Spleen (tissue), 11 donors: Measurements from ENCODE around the gene OR6N2. TPM values are rescaled to one million over a fixed set of nuclear protein-coding genes. Genes with fewer than 3 reads are reported as not detected.

Experiments
- DNase-seq: peaks from one replicate; pipeline ENCODE4 v3.0.0-alpha.2; 2020
- H3K27ac ChIP-seq, 8 donors: fragments of 200-600 bp; sonication (generic) in 7 of 8; 1 replicate in 4 of 8; 2 replicates in 4 of 8; pipeline versions ENCODE4 v1.5.0 to v1.8.0; 2016 to 2021; ENCODE audit warnings: inconsistent platforms in 4 of 8, mild to moderate bottlenecking in 4 of 8, moderate library complexity in 1 of 8
- H3K27me3 ChIP-seq, 7 donors: fragments of 200-600 bp; sonication (generic) in 6 of 7; replicated peaks in 1 of 7; 1 replicate in 4 of 7; 2 replicates in 3 of 7; pipeline versions ENCODE4 v1.5.0 to v1.8.0; 2016 to 2021; ENCODE audit warnings: inconsistent platforms in 3 of 7, mild to moderate bottlenecking in 1 of 7
- H3K36me3 ChIP-seq, 6 donors: fragments of 200-600 bp; sonication (generic) in 5 of 6; 1 replicate in 4 of 6; 2 replicates in 2 of 6; pipeline versions ENCODE4 v1.5.0 to v1.8.0; 2016 to 2021; ENCODE audit warnings: inconsistent platforms in 2 of 6
- H3K4me1 ChIP-seq, 6 donors: fragments of 200-600 bp; sonication (generic) in 5 of 6; 1 replicate in 3 of 6; 2 replicates in 3 of 6; pipeline versions ENCODE4 v1.5.0 to v1.8.0; 2016 to 2021; ENCODE audit warnings: inconsistent platforms in 3 of 6
- H3K4me3 ChIP-seq, 8 donors: fragments of 200-600 bp; sonication (generic) in 7 of 8; 1 replicate in 4 of 8; 2 replicates in 4 of 8; pipeline versions ENCODE4 v1.5.0 to v1.8.0; 2016 to 2021; ENCODE audit warnings: inconsistent platforms in 4 of 8, mild to moderate bottlenecking in 4 of 8, moderate library complexity in 2 of 8
- H3K9me3 ChIP-seq, 8 donors: fragments of 200-600 bp; sonication (generic) in 7 of 8; 1 replicate in 4 of 8; 2 replicates in 4 of 8; pipeline versions ENCODE4 v1.5.0 to v1.8.0; 2016 to 2021; ENCODE audit warnings: inconsistent platforms in 4 of 8
- CTCF ChIP-seq, 11 experiments: fragments of 200-600 bp in 7 of 11; fragments of 450-650 bp in 4 of 11; sonication (generic) in 4 of 11; IDR thresholded peaks in 8 of 11; conservative IDR thresholded peaks in 3 of 11; 1 replicate in 7 of 11; 2 replicates in 4 of 11; pipeline versions ENCODE4 v1.4.0 to v1.8.0; 2016 to 2021; ENCODE audit warnings: antibody characterized with exemption in 11 of 11, inconsistent platforms in 4 of 11, mild to moderate bottlenecking in 1 of 11
- POLR2A ChIP-seq, 3 donors: fragments of 450-650 bp; IDR thresholded peaks; one replicate each; pipeline ENCODE4 v1.5.1; 2017; ENCODE audit warnings: antibody characterized with exemption in 3 of 3, mild to moderate bottlenecking in 1 of 3
- POLR2AphosphoS5 ChIP-seq, 3 donors: sonication (generic); formaldehyde crosslinking; IDR thresholded peaks; one replicate each; pipeline ENCODE4 v1.5.1; 2017; ENCODE audit warnings: antibody characterized with exemption in 3 of 3
- WGBS, 5 donors: extraction: QIAGEN DNeasy Blood & Tissue Kit in 3 of 5; methylation state at CpG; one replicate each; pipeline versions ENCODE4 v1.1.5 to v1.1.7; 2013 to 2018; 5-methylcytosine and 5-hydroxymethylcytosine counted together
- intact Hi-C: fragments of 100-400 bp; cut with DNase I; formaldehyde crosslinking; loops from one replicate; pipeline ENCODE4 v1.15.0; 2023; ENCODE audit warnings: low total_unique reads
- polyA plus RNA-seq, 3 donors: library from polyadenylated mRNA; stranded (reverse); fragments of 200-250 nt; gene quantifications; one replicate each; pipeline ENCODE4 v1.2.1, GENCODE V29; 2013
- small RNA-seq, 4 donors: library from RNA; depleted of rRNA; stranded (forward); fragments of <200 nt; gene quantifications; one replicate each; pipeline ENCODE3, GENCODE V24; 2016
- total RNA-seq, 7 donors: library from RNA; depleted of rRNA in 3 of 7; stranded (reverse); fragments of >200 nt in 3 of 7; fragmentation: NEBNext Ultra II Directional in 4 of 7; extraction: Animal tissue kit (Norgen Biotek cat#: 25700) in 4 of 7; gene quantifications; one replicate each; pipeline versions ENCODE4 v1.1.0 to v1.2.1, GENCODE V29; 2016 to 2021
- donor health status: healthy with polysubstance abuse.
- donor health status: DM: no; HTN: no; CAD: no; lungs with moderate emphysema.
- donor health status: DM: no; HTN: no; CAD: no.
- donor health status: Bipolar disorder and iron deficiency.
- donor health status: healthy.
- donor health status: DM: no; HTN: no; CAD: no.
- donor health status: DM: yes; HTN: yes; CAD: no.

The OR6N2 gene
- total and polyA plus RNA-seq, 10 donors, result 0.47 TPM; not detected in 9

DNA sequence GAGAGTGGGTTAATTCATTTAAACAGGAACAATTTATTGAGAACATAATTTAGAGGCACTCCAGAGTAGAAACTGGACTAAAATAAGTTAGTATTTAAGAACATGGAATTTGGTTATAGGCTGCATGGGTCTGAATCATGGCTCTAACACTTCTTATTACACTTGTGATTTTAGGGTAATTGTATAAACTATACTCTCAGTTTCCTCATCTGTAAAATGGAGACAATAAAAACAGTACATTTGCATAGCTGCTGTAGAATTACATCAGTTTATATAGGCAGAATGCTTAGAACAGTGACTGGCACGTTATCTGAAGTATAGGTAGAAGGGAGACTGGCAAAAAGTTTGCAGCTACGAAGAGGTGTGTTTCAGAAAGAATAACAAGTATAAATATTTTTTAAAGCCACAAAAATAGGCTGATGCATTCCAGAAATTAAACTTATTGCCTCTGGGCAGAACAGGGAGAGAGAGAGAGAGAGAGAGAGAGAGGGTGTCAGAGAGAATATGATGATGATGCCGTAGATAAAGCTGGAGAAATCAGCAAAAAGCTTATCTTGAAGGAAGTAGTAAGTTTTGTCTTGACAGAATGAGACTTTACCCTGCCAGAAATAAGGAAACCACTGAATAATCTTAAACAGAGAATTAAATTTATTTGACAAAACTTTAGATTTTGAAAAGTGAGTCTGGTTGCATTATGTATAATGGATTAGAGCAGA lies 52.3 kb downstream of the OR6N2 start:
- intact Hi-C loops, result no loop called here
- WGBS, 5 donors, result 55 to 71% (median 64%) methylated on average over 3 of the region's 3 CpGs
- H3K36me3 ChIP-seq, result no peaks in the 10 kb centered on the region
- TF ChIP-seq POLR2A (IDR thresholded peaks at IDR 0.05), result no peak
- no peak for TF ChIP-seq POLR2AphosphoS5 (IDR thresholded peaks at IDR 0.05)
- no peak for TF ChIP-seq CTCF (IDR thresholded peaks at IDR 0.05 in 8 of 11, conservative IDR thresholded peaks at IDR 0.05 in 3 of 11)
- H3K27ac ChIP-seq, result no peak overlapping the region
- H3K27me3 ChIP-seq, result peaks cover 0 to 4% (median 0%) of the 10 kb centered on the region in 7 donors
- DNase-seq, result no peak
- H3K9me3 ChIP-seq, result no peaks in the 10 kb centered on the region
- no peak overlapping the region for H3K4me3 ChIP-seq
- no peaks in the 10 kb centered on the region for H3K4me1 ChIP-seq

GRCh38 chr1:158724442-158724841 lies 56.6 kb downstream of the OR6N2 start:
- intact Hi-C loops, result no loop called here
- WGBS, 5 donors, result 88 to 93% (median 91%) methylated on average over 5 of the region's 5 CpGs
- H3K27ac ChIP-seq, result no peak overlapping the region
- H3K9me3 ChIP-seq, result no peaks in the 10 kb centered on the region
- H3K4me3 ChIP-seq, result no peak overlapping the region
- no peak for TF ChIP-seq POLR2A (IDR thresholded peaks at IDR 0.05)
- no peak for TF ChIP-seq CTCF (IDR thresholded peaks at IDR 0.05 in 8 of 11, conservative IDR thresholded peaks at IDR 0.05 in 3 of 11)
- no peak for TF ChIP-seq POLR2AphosphoS5 (IDR thresholded peaks at IDR 0.05)
- no peaks in the 10 kb centered on the region for H3K36me3 ChIP-seq
- H3K4me1 ChIP-seq, result no peaks in the 10 kb centered on the region
- no peak for DNase-seq
- H3K27me3 ChIP-seq, result peaks cover 0 to 4% (median 0%) of the 10 kb centered on the region in 7 donors

Small RNA genes lying within 50 kb of the gene (small RNA-seq; reads per million reads assigned to genes)
- gene OR2AQ1P, result 0 reads per million in 4 donors

Other genes starting within 250 kb of the OR6N2 start
- gene OR6Y1, start 226.8 kb downstream of the OR6N2 start, total RNA-seq, result not detected
- gene OR6Y1, start 226.8 kb downstream of the OR6N2 start, polyA plus RNA-seq, result not detected
- gene OR6P1, start 210.6 kb downstream of the OR6N2 start, total RNA-seq, result not detected
- gene OR6P1, start 210.6 kb downstream of the OR6N2 start, polyA plus RNA-seq, result not detected
- gene OR10X1, start 201.3 kb downstream of the OR6N2 start, total RNA-seq, result not detected
- gene OR10X1, start 201.3 kb downstream of the OR6N2 start, polyA plus RNA-seq, result not detected
- gene OR10Z1, start 175.9 kb downstream of the OR6N2 start, total RNA-seq, result not detected
- not detected for gene OR10Z1, start 175.9 kb downstream of the OR6N2 start, polyA plus RNA-seq
- 10 to 100 TPM in 1 of 7 donors, 1 to 10 TPM in 5, under 1 TPM in 1; 0.97 to 32.6 (median 5.1) TPM for gene SPTA1, start 94.5 kb downstream of the OR6N2 start, total RNA-seq
- gene SPTA1, start 94.5 kb downstream of the OR6N2 start, polyA plus RNA-seq, result under 1 TPM; 0.05 to 0.45 (median 0.07) TPM
- gene OR6K2, start 80.6 kb downstream of the OR6N2 start, total RNA-seq, result not detected
- gene OR6K2, start 80.6 kb downstream of the OR6N2 start, polyA plus RNA-seq, result not detected
- gene OR6K3, start 60.5 kb downstream of the OR6N2 start, total RNA-seq, result under 1 TPM in 1 of 7 donors, not detected in 6; 0.67 TPM
- not detected for gene OR6K3, start 60.5 kb downstream of the OR6N2 start, polyA plus RNA-seq
- not detected for gene OR6K6, start 26.5 kb downstream of the OR6N2 start, total RNA-seq
- gene OR6K6, start 26.5 kb downstream of the OR6N2 start, polyA plus RNA-seq, result not detected
- under 1 TPM in 2 of 7 donors, not detected in 5; 0.77 to 0.84 TPM for gene OR6N1, start 9.0 kb downstream of the OR6N2 start, total RNA-seq
- gene OR6N1, start 9.0 kb downstream of the OR6N2 start, polyA plus RNA-seq, result under 1 TPM in 1 of 3 donors, not detected in 2; 0.10 TPM
- gene MNDA, start 50.1 kb upstream of the OR6N2 start, total RNA-seq, result 100 to 1,000 TPM in 5 of 7 donors, 10 to 100 TPM in 2; 49.1 to 218 (median 130) TPM
- 10 to 100 TPM in 2 of 3 donors, 1 to 10 TPM in 1; 9.3 to 40.2 (median 23.3) TPM for gene MNDA, start 50.1 kb upstream of the OR6N2 start, polyA plus RNA-seq
- gene PYHIN1, start 150.3 kb upstream of the OR6N2 start, total RNA-seq, result 10 to 100 TPM; 17.3 to 48.2 (median 25.9) TPM
- 1 to 10 TPM; 3.5 to 4.0 (median 3.9) TPM for gene PYHIN1, start 150.3 kb upstream of the OR6N2 start, polyA plus RNA-seq
- gene IFI16, start 228.7 kb upstream of the OR6N2 start, total RNA-seq, result 100 to 1,000 TPM; 155 to 201 (median 175) TPM
- 100 to 1,000 TPM; 165 to 205 (median 186) TPM for gene IFI16, start 228.7 kb upstream of the OR6N2 start, polyA plus RNA-seq